DND-41 (cell line): ENCODE measurements around the gene CAPZA1.

ENCODE experiments used
- CTCF ChIP-seq: IDR thresholded peaks from 2 replicates; pipeline ENCODE4 v1.5.1; 2012; ENCODE audit warnings: borderline replicate concordance, low read length, moderate library complexity, mild to moderate bottlenecking; ENCODE audit not compliant: poor library complexity, severe bottlenecking; ENCODE audit errors: extremely low read depth
- EZH2 ChIP-seq: IDR thresholded peaks from 3 replicates; pipeline ENCODE4 v1.6.1; 2012; ENCODE audit warnings: borderline replicate concordance, low read depth, mild to moderate bottlenecking, moderate library complexity, low read length, inconsistent platforms; ENCODE audit not compliant: severe bottlenecking

DNA sequence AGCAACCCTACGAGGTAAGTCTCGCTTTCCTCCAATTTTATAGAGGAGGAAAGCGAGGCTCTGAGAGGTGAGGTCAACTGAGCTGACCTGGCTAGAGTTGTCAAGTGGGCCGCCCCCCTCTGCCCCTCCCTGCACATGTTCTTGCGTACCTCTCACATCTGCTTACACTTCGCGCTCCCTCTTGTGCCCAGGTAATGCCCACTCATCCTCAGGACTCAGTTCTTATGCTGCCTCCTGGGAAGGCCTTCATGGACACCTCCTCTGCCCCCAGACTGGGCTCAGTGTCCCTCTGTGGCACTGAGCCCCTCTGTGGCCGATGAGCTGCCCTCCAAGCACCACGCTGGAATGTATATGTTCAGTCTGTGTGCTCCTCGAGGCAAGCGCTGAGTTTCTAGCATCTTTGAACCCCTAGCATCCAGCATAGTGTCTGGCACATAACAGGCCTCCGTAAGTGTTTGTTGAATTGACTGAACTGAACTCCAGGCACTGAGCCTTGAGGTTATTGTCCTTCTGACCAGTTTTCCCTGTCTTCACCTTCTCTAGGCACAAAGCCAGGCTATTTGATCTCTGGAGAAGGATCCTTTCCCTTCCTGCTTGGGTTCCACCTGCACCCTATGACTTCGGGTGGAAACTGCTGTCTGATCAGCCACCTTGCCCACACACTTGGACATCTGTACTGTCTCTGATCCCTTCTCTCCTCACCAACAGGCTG lies 68.3 kb downstream of the CAPZA1 start:
- no peak for TF ChIP-seq CTCF
- no peak for TF ChIP-seq EZH2
